Dendritic cell treated with granulocyte-macrophage colony-stimulating factor and Interleukin-4, amounts not matched to agents 40 ng/mL and 50 ng/mL, for 4 days (primary cell): ENCODE data around the gene SLAIN1.
"Not testable (repeated sequence)": the region's sequence is repeated elsewhere in the genome, so short reads cannot be mapped to it uniquely, and the experiment has no call there.

Source experiments
- H3K27ac Mint-ChIP-seq: one replicate; pipeline ENCODE4 v1.8.0; 2022; ENCODE audit warnings: mild to moderate bottlenecking, mixed read lengths
- H3K27me3 Mint-ChIP-seq: one replicate; pipeline ENCODE4 v1.8.0; 2022; ENCODE audit warnings: mild to moderate bottlenecking, mixed read lengths
- H3K36me3 Mint-ChIP-seq: one replicate; pipeline ENCODE4 v1.8.0; 2022; ENCODE audit warnings: low read depth, mixed read lengths
- H3K4me1 Mint-ChIP-seq: one replicate; pipeline ENCODE4 v1.8.0; 2022; ENCODE audit warnings: low read depth, mixed read lengths
- H3K4me3 Mint-ChIP-seq: one replicate; pipeline ENCODE4 v1.8.0; 2022; ENCODE audit warnings: mild to moderate bottlenecking, moderate library complexity, mixed read lengths
- H3K9me3 Mint-ChIP-seq: one replicate; pipeline ENCODE4 v1.8.0; 2022; ENCODE audit warnings: mixed read lengths
- intact Hi-C: fragments of 100-400 bp; cut with micrococcal nuclease; formaldehyde crosslinking; loops from one replicate; pipeline ENCODE4 v1.15.0; 2022

The SLAIN1 gene

GRCh38 chr13:77697217-77698103, at the start of gene SLAIN1:
Gene SLAIN1, plus strand, starts transcription at chr13:77697687. Its CDS starts 227 bp downstream, at chr13:77697914.
- Mint-ChIP-seq H3K9me3 (no peaks in the 10 kb centered on the region), H3K27ac (peak within 1 kb of the TSS; percentile 42), H3K4me3 (peak within 1 kb of the TSS; percentile 97), H3K36me3 (peaks cover 6% of the 10 kb centered on the region), H3K4me1 (peaks cover 5% of the 10 kb centered on the region), H3K27me3 (peaks cover 29% of the 10 kb centered on the region)
- intact Hi-C loops = no loop called here

DNA sequence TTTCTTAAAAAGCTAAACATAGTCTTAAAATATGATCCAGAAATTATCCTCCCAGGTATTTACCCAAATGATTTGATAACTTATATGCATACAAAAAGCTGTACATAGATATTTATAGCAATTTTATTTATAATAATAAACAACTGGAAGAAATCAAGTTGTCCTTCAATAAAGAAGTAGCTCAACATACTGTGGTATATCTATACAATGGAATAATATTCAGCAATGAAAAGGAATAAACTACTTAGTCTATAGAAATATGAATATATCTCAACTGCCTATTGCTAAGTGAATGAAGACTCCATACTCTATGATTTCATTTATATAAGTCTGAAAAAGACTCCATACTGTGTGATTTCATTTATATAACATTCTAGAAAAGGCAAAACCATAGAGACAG, 47.1 kb upstream of the SLAIN1 start:
- Mint-ChIP-seq H3K9me3 (peaks cover 9% of the 10 kb centered on the region), H3K27me3 (no peaks in the 10 kb centered on the region), H3K27ac (no peak overlapping the region), H3K4me3 (no peak overlapping the region), H3K4me1 (no peaks in the 10 kb centered on the region), H3K36me3 (no peaks in the 10 kb centered on the region)
- intact Hi-C loops = no loop called here

DNA sequence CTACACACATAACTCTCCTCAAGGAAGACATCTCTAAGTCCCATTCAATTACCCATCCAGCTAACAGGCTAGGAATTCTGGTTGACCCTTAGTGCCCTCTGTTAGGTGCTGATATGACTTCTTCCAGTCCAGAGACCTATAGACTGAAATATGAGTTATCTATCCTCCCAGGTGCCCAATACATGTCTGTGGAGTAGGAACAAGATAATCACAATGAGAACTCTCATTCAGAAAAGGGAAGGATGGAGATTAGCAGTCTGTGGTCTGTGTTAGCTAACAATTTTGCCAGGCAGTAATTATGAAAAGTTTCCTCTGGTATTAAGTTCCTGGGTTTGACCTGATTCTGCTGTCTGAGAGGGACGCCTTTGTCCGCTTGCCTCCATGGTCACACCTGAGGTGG, 44.2 kb upstream of the SLAIN1 start:
- H3K36me3 Mint-ChIP-seq = no peaks in the 10 kb centered on the region
- H3K4me3 Mint-ChIP-seq = no peak overlapping the region
- H3K27me3 Mint-ChIP-seq = no peaks in the 10 kb centered on the region
- no peak overlapping the region for H3K27ac Mint-ChIP-seq
- no peaks in the 10 kb centered on the region for H3K4me1 Mint-ChIP-seq
- peaks cover 11% of the 10 kb centered on the region for H3K9me3 Mint-ChIP-seq
- intact Hi-C loops = no loop called here

DNA sequence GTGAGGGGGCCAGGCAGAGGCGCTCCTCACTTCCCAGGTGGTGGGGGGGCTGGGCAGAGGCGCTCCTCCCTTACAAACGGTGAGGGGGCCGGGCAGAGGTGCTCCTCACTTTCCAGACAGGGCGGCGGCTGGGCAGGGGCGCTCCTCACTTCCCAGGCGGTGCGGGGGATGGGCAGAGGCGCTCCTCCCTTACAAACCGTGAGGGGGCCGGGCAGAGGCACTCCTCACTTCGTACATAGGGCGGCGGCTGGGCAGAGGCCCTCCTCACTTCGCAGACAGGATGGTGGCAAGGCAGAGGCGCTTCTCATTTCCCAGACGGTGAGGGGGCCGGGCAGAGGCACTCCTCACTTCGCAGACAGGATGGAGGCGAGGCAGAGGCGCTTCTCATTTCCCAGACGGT, 37.5 kb upstream of the SLAIN1 start:
- H3K36me3 Mint-ChIP-seq, H3K4me1 Mint-ChIP-seq, H3K27ac Mint-ChIP-seq, H3K4me3 Mint-ChIP-seq, intact Hi-C loops, H3K27me3 Mint-ChIP-seq: not testable (repeated sequence)
- peaks cover 22% of the 10 kb centered on the region for H3K9me3 Mint-ChIP-seq

DNA sequence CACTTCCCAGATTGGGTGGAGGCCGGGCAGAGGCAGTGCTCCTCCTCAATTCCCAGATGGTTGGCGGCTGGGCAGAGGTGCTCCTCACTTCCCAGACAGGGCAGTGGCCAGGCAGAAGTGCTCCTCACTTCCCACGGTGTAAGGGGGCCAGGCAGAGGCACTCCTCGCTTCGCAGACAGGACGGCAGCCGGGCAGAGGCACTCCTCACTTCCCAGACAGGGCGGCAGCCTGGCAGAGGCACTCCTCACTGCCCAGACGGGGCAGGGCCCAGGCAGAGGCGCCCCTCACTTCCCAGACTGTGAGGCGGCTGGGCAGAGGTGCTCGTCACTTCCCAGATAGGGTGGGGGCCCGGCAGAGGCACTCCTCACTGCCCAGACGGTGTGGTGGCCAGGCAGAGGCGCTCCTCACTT, 36.6 kb upstream of the SLAIN1 start:
- H3K4me3 Mint-ChIP-seq = no peak overlapping the region
- H3K4me1 Mint-ChIP-seq = no peaks in the 10 kb centered on the region
- intact Hi-C loops = no loop called here
- H3K9me3 Mint-ChIP-seq = peaks cover 22% of the 10 kb centered on the region
- H3K27ac Mint-ChIP-seq = no peak overlapping the region
- no peaks in the 10 kb centered on the region for H3K27me3 Mint-ChIP-seq
- no peaks in the 10 kb centered on the region for H3K36me3 Mint-ChIP-seq

- H3K27me3 Mint-ChIP-seq, H3K4me3 Mint-ChIP-seq, intact Hi-C loops, H3K27ac Mint-ChIP-seq, H3K4me1 Mint-ChIP-seq, H3K36me3 Mint-ChIP-seq: not testable (repeated sequence)
- peaks cover 22% of the 10 kb centered on the region for H3K9me3 Mint-ChIP-seq
Observed at GRCh38 chr13:77662301-77662700, 35.2 kb upstream of the SLAIN1 start.

GRCh38 chr13:77662831-77663230, 34.7 kb upstream of the SLAIN1 start:
- H3K27ac Mint-ChIP-seq, H3K36me3 Mint-ChIP-seq, H3K4me1 Mint-ChIP-seq, H3K27me3 Mint-ChIP-seq, intact Hi-C loops, H3K4me3 Mint-ChIP-seq: not testable (repeated sequence)
- peaks cover 22% of the 10 kb centered on the region for H3K9me3 Mint-ChIP-seq

DNA sequence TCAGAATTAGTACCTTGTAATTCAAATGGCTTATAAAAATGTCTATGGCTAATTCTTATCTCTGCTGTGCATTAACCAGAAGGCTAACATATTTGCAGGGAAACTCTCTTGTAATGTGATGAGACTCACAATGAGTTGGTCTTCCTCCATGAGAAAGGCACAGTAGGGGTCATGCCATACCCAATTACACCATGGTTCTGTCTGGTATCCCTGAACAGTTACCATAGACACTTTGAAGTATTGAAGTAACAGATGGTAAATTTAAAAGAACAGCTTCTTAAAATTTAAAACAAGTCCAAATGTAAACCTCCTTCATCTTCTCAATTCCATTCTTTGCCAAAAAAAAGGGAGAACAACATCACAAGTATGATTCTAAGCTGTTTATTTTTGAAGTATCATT, 22.6 kb upstream of the SLAIN1 start:
- intact Hi-C loops = no loop called here
- Mint-ChIP-seq H3K36me3 (no peaks in the 10 kb centered on the region), H3K27ac (no peak overlapping the region), H3K9me3 (peaks cover 8% of the 10 kb centered on the region), H3K27me3 (no peaks in the 10 kb centered on the region), H3K4me3 (no peak overlapping the region), H3K4me1 (no peaks in the 10 kb centered on the region)

DNA sequence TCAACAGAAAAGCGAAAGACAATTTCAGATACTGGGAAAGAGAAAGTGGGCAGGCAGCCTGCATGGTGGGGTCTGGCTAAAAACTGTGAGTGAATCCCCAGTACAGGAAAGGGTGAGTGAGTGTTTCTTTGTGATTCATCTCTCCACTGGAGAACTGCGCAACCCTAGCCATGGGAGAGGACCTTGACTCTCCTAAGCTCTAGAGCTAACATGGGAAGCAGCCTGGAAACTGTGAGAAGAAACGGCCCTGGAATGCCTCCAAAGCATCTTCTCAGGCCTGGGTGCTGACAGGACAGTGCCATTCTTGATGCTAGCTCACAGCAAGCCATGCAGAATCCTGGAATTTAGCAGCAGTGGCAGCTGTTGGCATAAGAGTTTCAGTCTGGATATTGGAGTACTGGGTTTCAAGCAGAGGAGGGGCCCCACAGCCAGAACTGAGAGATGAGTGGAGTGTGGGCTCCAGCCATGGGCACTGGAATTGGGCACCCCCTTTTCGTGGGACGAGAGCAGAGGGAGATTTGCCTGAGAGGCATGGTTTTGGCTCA, 18.7 kb upstream of the SLAIN1 start:
- H3K36me3 Mint-ChIP-seq = no peaks in the 10 kb centered on the region
- H3K27ac Mint-ChIP-seq = no peak overlapping the region
- no peaks in the 10 kb centered on the region for H3K27me3 Mint-ChIP-seq
- H3K9me3 Mint-ChIP-seq = peaks cover 8% of the 10 kb centered on the region
- H3K4me3 Mint-ChIP-seq = no peak overlapping the region
- intact Hi-C loops = no loop called here
- no peaks in the 10 kb centered on the region for H3K4me1 Mint-ChIP-seq

- H3K4me1 Mint-ChIP-seq = no peaks in the 10 kb centered on the region
- intact Hi-C loops = no loop called here
- H3K4me3 Mint-ChIP-seq = no peak overlapping the region
- no peaks in the 10 kb centered on the region for H3K27me3 Mint-ChIP-seq
- no peaks in the 10 kb centered on the region for H3K36me3 Mint-ChIP-seq
- H3K9me3 Mint-ChIP-seq = peaks cover 17% of the 10 kb centered on the region
- H3K27ac Mint-ChIP-seq = no peak overlapping the region
Observed at GRCh38 chr13:77687799-77688198, 9.7 kb upstream of the SLAIN1 start.

DNA sequence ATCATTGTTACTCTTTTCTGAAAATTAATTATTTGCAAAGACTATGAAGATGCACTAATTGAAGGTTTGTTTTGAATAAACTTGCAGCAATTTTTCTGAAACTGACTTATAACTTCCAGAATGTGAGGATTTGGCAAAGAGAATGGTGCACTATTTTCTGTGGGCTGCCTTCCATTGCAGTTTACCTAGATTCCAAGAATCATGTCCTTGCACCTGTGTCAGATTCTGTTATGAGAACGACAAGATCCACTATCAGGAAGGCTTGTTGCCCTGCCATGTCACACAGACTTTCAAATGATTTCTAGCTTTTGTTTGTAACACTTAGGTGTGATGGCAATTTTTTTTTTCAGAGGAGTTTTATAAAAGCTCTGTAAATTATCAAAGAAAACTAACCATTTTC, 5.6 kb upstream of the SLAIN1 start:
- peaks cover 9% of the 10 kb centered on the region for H3K9me3 Mint-ChIP-seq
- no peak overlapping the region for H3K27ac Mint-ChIP-seq
- H3K27me3 Mint-ChIP-seq = peaks cover 16% of the 10 kb centered on the region
- H3K4me3 Mint-ChIP-seq = no peak overlapping the region
- intact Hi-C loops = no loop called here
- no peaks in the 10 kb centered on the region for H3K36me3 Mint-ChIP-seq
- H3K4me1 Mint-ChIP-seq = peaks cover 1% of the 10 kb centered on the region

DNA sequence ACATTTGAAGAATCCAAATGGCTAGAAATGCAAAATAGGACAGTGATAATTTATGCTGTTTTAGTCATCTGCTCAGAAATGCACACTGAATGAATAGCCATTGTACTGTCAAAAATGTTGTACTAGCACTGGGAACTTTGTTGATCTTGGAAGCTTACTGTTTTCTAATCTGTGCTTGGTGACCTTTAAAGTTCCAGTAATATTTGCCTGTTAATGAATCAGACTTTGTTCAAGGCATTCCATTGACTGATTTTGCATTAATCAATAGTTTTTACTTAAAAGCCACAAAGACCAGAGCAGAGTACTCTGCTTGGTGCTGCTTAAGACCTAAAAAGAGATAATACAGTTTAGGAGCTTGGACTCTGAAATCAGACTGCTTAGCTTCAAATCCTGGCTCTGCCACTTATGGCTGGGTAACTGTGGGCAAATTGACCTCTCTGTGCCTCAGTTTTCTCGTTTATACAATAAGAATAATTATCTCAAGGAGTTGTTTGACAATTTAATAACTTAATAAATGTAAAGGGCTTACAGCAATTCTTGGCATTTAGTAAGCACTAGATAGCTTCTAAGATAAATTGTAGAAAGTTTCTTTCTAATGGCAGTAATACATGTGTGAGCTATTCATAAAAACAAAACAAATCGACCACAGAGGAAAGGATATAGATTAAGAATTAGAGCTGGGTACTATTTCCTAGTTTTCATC, 4.6 kb upstream of the SLAIN1 start:
- H3K4me3 Mint-ChIP-seq = no peak overlapping the region
- intact Hi-C loops = no loop called here
- no peaks in the 10 kb centered on the region for H3K36me3 Mint-ChIP-seq
- no peak overlapping the region for H3K27ac Mint-ChIP-seq
- H3K9me3 Mint-ChIP-seq = no peaks in the 10 kb centered on the region
- peaks cover 5% of the 10 kb centered on the region for H3K4me1 Mint-ChIP-seq
- peaks cover 24% of the 10 kb centered on the region for H3K27me3 Mint-ChIP-seq

- Mint-ChIP-seq H3K27ac (no peak overlapping the region), H3K4me3 (no peak overlapping the region), H3K9me3 (no peaks in the 10 kb centered on the region), H3K4me1 (peaks cover 5% of the 10 kb centered on the region), H3K27me3 (peaks cover 24% of the 10 kb centered on the region), H3K36me3 (peaks cover under 1% of the 10 kb centered on the region)
- intact Hi-C loops = no loop called here
Observed at GRCh38 chr13:77693449-77693940, 4.0 kb upstream of the SLAIN1 start.
